LHCN-M2 (cell line): ENCODE results near the gene ILK. TPM values are rescaled to one million over a fixed set of nuclear protein-coding genes. Genes with fewer than 3 reads are reported as not detected.
A peak's percentile ranks its signal among the peaks of the same experiment; 100 is the strongest.

ENCODE experiments used
- DNase-seq: peaks from one replicate; pipeline ENCODE4 v3.0.0-alpha.2; 2012; ENCODE audit warnings: low read depth
- total RNA-seq: library from RNA; depleted of rRNA; stranded (reverse); fragments of >200 nt; gene quantifications from 2 replicates; pipeline ENCODE4 v1.2.3, GENCODE V29; 2014

Gene ILK
- total RNA-seq, 1 experiment from 2014 or later, result 210 TPM

- no peak for DNase-seq
Measured at GRCh38 chr11:6604790-6605189, 1.2 kb downstream of the ILK start.

DNA sequence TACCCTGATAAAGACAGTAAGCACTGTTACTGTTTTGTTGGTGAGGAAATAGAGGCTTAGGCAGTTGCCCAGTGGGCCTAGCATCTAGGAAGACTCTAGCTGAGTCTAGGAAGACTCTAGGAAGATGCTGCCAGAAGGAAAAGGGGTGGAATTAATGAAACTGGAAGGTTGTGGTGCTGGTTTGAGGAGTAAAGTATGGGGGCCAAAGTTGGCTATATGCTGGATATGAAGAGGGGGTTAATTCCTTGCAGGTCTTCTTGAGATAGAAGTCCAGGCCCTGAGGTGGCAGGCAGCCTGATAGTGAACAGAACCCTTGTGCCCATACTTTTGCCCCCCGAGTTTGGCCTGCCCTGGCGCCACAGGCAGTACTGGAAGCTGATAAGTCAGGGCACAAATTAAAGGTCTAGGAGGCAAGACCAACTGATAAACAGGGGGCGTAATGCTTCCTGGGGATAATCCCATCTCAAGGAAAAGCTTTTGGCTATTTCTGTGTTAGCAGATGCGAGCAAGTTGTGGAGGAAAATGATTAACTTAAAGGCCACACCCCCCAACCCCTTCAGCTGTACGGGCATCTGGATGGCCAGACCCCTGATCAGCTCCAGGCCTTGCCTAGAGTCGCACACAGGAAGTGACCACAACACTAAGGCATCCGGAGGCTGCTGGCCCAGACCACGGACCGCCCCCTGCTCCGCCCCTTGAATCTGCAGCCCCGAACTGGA, 3.1 kb downstream of the ILK start:
- DNase-seq, result peak; percentile 90

DNA sequence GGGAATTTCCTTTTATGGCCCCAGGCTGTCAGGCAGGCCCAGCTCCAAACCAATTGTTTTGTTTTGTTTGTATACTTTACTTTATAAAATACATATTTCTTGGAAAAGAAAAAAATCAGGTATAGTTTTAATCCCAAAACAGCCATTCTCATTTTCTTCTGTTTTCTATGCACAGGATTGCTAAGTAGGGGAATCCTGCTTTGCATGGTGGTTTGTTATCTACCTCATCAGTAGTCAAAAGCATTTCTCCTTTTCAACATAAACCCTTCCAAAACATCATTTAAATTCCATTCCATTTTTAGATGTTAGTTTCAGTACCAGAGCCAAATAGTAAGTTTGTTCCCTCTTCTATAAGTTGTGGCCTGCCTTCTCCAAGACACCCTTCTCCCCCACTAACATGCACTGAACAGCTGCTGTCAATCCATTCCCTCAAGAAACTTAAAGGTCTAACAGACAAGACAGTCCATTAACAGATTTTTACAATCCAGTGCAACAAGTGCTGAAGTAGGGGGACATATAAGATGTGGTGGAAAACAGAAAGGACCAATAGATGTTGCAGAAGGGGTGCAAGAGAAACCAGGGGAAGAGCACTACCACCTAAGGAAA, 3.7 kb downstream of the ILK start:
- DNase-seq, result peak; percentile 26

- no peak for DNase-seq
Measured at GRCh38 chr11:6608011-6608410, 4.4 kb downstream of the ILK start.

DNA sequence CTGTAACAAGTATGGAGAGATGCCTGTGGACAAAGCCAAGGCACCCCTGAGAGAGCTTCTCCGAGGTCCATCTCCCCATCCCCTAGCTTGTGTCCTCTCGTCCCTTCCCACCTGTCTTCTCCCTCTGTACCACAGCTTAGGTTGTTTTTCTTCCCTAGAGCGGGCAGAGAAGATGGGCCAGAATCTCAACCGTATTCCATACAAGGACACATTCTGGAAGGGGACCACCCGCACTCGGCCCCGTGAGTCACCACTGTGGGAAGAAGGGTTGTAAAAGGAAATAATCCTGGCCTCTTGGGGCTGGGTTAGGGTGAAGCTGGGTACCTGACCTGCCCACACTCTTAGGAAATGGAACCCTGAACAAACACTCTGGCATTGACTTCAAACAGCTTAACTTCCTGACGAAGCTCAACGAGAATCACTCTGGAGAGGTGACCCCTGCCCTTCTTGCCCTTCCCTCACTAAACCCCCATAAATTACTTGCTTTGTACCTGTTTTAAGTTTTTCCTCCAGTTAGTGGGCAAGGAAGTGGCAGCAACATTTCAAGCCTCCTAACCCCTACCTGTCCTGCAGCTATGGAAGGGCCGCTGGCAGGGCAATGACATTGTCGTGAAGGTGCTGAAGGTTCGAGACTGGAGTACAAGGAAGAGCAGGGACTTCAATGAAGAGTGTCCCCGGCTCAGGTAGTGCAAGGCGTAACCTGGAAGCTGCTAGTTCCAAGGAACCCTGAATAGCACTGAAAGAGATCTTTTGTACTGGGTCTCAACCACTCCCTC, 5.3 kb downstream of the ILK start:
- DNase-seq, result peak; percentile 11

- no peak for DNase-seq
Measured at GRCh38 chr11:6609502-6610015, 6.0 kb downstream of the ILK start.

DNA sequence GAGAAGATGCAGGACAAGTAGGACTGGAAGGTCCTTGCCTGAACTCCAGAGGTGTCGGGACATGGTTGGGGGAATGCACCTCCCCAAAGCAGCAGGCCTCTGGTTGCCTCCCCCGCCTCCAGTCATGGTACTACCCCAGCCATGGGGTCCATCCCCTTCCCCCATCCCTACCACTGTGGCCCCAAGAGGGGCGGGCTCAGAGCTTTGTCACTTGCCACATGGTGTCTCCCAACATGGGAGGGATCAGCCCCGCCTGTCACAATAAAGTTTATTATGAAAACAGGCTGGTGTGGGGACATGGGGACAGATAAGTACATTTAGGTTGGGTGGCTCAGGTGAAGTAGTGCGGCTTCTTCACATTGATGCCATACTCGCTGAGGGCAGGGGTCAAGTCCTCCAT, 7.0 kb downstream of the ILK start:
- DNase-seq, result no peak

DNA sequence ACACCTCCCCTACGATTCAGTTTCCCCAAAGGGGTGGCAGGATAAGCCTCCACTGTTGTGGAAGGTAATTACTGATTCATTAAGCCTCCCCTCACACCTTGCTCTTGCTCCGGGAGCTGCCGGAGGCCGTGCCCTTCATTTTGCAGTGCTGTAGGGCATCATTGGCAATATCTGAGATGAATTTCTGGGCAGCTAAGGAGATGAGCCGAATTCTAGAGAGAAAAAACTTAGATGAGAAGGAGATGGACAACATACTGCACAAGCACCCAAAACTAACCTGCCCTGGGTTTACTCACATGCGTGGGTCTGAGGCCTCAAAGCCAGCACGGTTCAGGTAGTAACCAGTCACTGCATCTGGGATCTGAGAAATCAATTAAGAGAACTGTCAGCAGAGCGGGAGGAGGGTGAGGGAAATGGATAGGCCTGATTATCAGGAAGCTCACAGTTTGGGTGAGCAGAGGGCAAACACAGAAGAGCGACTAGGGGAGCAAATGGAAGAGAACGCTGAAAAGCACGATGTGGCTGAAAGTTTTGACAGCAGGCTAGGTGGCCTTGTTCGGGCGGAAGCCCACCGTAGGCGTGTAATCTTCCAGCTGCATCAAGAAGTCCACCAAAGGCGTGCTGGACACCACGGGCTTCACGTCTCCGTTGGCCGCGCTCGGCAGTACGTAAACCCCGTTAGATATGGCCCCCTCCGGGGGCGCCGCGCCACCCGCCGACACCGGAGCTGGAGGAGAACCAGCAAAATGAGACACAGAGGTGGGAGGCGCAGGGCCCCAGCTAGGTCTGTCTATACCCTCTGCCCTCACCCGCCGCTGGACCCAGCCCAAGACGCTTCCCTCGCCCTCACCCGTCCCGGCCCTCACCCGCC, 7.8 kb downstream of the ILK start:
- DNase-seq, result peak; percentile 19

GRCh38 chr11:6611963-6612212, 8.3 kb downstream of the ILK start:
- no peak for DNase-seq

DNA sequence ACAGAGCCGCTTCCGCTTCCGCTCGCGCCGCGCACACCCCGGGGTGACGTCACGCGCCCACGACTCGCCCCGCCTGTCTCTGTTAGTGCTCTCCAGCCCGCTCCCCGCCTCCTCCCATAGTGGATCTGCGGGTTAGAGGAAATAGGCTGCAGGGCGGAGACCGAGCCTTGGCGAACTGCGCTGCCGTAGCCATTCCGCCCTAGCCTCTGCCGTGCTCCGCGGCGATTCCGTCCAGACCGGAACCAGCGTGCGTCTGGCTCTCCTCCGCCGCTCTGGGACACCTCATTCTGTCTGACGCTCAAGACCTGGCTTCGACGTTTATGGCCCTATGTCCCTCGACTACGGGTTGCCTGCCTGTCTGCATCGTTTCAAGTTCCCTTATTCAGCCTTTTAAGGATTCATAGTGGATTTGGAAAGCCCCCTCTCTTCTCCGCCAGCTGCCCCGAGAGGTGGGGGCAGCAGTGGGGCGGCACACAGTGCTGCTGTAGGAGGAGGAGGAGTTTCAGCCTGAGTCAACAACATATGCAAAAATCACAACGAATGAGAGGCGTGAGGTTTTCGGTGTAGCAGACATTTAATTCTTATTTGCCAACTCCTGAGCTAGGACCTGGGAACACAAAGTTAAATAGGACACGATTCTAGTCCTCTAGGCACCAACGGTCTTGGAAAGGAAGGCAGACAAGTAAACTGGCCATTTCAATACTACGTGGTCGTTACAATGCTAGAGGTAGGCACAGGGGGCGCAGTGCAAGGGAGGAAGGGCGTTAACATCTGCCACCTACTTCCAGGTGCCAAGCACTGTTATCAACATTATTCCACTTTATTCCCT, 8.9 kb downstream of the ILK start, which contains the start of gene TAF10:
TSS of gene TAF10 (minus strand) at position 4 of the 829 bp plus-strand sequence. CDS start 27 bp downstream, outside the sequence.
- peak; percentile 94 for DNase-seq

- no peak for DNase-seq
Measured at GRCh38 chr11:6613496-6613895, 9.9 kb downstream of the ILK start.

GRCh38 chr11:6614446-6614845, 10.9 kb downstream of the ILK start:
- no peak for DNase-seq

DNA sequence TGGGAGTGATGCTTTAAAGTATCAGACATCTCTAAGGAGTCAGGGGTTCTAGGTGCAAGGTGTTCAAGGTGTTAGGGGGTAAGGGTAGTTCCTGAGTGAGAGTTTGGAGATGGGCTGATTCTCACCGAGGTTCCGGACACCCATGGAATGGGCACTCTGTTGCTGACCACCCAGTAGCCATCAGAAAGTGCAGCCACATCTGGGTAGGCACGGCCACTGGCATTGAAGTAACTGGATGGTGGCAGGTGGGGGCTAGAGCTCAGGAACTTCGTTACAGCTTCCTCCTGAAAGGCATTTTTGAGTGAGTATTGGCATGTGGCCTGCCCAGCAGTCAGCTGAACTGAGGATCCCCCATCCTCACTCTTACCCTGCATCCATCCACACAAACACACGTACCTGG, 11.5 kb downstream of the ILK start:
- DNase-seq, result no peak

DNA sequence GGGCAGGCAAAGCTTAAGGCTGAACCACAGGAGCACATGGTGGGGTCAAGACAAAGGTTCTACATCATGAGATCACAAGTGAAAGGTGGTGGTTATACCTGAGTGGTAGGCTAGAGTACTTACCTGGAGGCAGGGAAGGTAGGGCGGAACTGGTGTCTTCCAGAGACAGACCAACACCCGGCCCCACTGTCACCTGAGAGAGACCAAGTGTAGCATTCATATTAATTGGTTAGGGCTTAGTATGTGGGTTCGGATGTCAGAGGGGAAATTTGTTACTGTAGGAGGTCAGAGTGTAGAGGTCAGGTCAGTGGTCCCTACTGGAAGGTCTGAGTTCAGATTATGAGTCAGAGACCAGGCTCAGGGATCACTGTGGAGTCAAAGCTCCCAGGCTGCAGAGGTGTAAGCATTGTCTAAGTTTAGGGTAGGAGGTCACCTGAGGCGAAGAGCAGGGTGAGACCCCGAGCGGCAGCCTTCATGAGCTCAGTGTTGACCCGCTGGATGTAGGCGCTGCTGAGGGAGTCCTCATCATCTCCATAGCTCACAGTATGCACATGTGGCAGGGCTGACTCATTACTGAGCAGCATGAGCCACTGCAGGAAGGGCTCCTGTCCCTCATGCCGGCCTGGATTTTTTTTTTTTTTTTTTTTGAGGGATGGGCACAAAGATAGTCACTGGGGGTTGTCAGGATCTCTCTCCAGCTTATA, 12.5 kb downstream of the ILK start:
- DNase-seq, result no peak

- DNase-seq, result no peak
Measured at GRCh38 chr11:6616596-6617250, 13.1 kb downstream of the ILK start.

DNA sequence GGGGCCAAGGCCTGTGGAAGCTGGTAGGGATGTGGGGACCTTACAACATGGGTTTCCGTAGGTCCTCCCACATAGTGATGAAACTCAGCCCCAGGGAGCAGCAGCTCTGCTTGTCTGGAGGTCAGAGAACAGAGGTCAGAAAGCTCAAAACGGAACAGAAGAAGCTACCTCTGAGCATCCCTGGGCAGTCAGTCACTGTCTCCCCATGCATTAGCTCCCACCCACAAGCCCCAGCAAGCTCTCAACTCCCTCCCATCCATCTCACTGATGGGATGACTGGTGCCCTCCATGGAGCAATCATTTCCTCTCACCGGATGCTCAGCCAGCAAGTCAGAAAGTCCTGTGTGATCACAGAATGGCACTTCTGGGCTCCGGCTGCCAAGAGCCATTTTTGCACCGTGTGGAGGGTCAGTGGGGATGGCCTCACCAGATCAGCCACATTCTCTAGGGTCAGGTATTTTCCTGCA, 13.8 kb downstream of the ILK start:
- DNase-seq, result no peak

DNA sequence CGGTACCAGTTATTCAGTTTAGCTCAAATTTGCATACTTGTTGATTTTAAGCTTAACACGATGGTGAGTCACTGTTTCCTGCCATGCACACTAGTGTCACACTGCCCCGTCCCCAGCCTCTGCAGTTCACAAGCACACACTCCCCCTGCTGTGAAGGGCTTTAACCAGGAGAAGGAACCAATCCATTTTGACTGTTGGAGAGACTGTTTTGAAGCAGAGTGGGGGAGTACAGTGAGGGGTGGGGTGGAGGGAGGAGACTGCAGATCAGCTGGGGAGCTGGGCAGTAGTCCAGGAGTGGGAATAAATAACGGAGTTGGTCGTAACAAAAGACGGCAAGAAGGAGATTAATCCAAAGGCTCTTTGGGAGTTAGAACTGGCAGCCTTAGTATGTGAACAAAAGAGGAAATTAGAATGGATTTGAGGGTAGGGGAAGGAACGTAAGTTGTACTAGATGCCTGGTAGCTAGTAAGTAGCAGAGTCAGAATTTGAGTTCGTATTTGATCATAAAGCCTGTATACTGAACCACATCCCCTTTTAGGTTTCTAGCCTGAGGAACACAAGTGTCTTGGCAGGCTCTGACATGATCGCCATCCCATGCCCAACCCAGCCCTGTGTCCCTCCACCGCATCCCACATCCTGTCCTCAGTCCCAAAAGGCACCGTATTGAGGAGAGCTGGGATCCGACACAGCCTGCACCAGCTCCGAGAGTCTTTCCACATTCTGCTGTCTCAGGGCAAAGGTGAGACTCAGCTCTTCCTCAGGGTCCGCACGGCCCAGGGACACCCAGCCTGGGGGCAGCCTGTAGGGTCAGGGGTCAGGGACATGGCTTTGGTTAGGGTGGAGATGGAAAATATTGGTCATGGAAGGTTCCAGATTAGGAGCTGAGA, 14.8 kb downstream of the ILK start:
- peak; percentile 79 for DNase-seq

GRCh38 chr11:6619004-6619745, 15.6 kb downstream of the ILK start, which contains the start of gene TPP1:
TSS of gene TPP1 (minus strand) at chr11:6619422. CDS start at chr11:6619400, 22 bp downstream.
- DNase-seq, result peak; percentile 95
